Activated B cell treated with CpG ODN at 0.5 μM for 24 hours (primary cell): ENCODE data around the gene STH. TPM values are rescaled to one million over a fixed set of nuclear protein-coding genes. Genes with fewer than 3 reads are reported as not detected.

Source experiments
- ATAC-seq: fragments of 200-7000 bp; cut with Tn5 transposase; one replicate; pipeline ENCODE4 v1.10.0; 2021; ENCODE audit warnings: low read depth, mild to moderate bottlenecking, moderate library complexity
- CTCF ChIA-PET: fragments of 350-600 bp; sonication (Branson Sonifier 250); formaldehyde crosslinking; loops from one replicate; lab custom pipeline; 2021; ENCODE audit warnings: antibody characterized with exemption; lab: Charles Lee
- POLR2A ChIA-PET: fragments of 350-600 bp; sonication (Branson Sonifier 250); formaldehyde crosslinking; loops from one replicate; lab custom pipeline; 2021; ENCODE audit warnings: antibody characterized with exemption; lab: Charles Lee
- DNase-seq: peaks from one replicate; pipeline ENCODE4 v3.0.0; 2022
- H3K27ac Mint-ChIP-seq: one replicate; pipeline ENCODE4 v1.8.0; 2020; ENCODE audit warnings: mixed read lengths
- H3K27me3 Mint-ChIP-seq: one replicate; pipeline ENCODE4 v1.8.0; 2021; ENCODE audit warnings: mixed read lengths
- H3K36me3 Mint-ChIP-seq: one replicate; pipeline ENCODE4 v1.8.0; 2021; ENCODE audit warnings: low read depth, mixed read lengths
- H3K4me1 Mint-ChIP-seq: one replicate; pipeline ENCODE4 v1.8.0; 2021; ENCODE audit warnings: mixed read lengths
- H3K4me3 Mint-ChIP-seq: one replicate; pipeline ENCODE4 v1.8.0; 2020; ENCODE audit warnings: mild to moderate bottlenecking, mixed read lengths
- H3K9me3 Mint-ChIP-seq: one replicate; pipeline ENCODE4 v1.8.0; 2020; ENCODE audit warnings: mixed read lengths
- intact Hi-C: fragments of 100-400 bp; cut with micrococcal nuclease; formaldehyde crosslinking; loops from one replicate; pipeline ENCODE4 v1.15.1; 2024
- total RNA-seq: library from RNA; stranded (reverse); gene quantifications from 2 replicates; pipeline ENCODE4 v1.2.3, GENCODE V29; 2022
- TF ChIP-seq, protein P1 (sequence below): fragments of 200-600 bp; IDR thresholded peaks from one replicate; pipeline ENCODE4 v1.8.0; 2022; ENCODE audit warnings: antibody characterized with exemption, mild to moderate bottlenecking

STH gene
- total RNA-seq, 1 donor from 2014 or later = not detected

- POLR2A ChIA-PET = interaction anchor here (2.3 kb wide), 1 partner anchor 8 kb away, joined by 12 read pairs; no protein-coding TSS in a partner anchor
- CTCF ChIA-PET = interaction anchor here (0.9 to 2.1 kb wide), 2 partner anchors 10 to 16 kb away, joined by 3 to 14 read pairs; no protein-coding TSS in a partner anchor
- Mint-ChIP-seq H3K27ac (peak overlapping the region; percentile 86), H3K4me3 (no peak overlapping the region), H3K4me1 (peaks cover 62% of the 10 kb centered on the region), H3K27me3 (no peaks in the 10 kb centered on the region), H3K9me3 (peaks cover 2% of the 10 kb centered on the region), H3K36me3 (peaks cover 46% of the 10 kb centered on the region)
- ATAC-seq = no peak
- TF ChIP-seq, protein P1, sequence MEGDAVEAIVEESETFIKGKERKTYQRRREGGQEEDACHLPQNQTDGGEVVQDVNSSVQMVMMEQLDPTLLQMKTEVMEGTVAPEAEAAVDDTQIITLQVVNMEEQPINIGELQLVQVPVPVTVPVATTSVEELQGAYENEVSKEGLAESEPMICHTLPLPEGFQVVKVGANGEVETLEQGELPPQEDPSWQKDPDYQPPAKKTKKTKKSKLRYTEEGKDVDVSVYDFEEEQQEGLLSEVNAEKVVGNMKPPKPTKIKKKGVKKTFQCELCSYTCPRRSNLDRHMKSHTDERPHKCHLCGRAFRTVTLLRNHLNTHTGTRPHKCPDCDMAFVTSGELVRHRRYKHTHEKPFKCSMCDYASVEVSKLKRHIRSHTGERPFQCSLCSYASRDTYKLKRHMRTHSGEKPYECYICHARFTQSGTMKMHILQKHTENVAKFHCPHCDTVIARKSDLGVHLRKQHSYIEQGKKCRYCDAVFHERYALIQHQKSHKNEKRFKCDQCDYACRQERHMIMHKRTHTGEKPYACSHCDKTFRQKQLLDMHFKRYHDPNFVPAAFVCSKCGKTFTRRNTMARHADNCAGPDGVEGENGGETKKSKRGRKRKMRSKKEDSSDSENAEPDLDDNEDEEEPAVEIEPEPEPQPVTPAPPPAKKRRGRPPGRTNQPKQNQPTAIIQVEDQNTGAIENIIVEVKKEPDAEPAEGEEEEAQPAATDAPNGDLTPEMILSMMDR = no peak
- intact Hi-C loops = no loop called here
- DNase-seq = no peak
Observed at GRCh38 chr17:46028374-46028773, 29.3 kb downstream of the STH start.

DNA sequence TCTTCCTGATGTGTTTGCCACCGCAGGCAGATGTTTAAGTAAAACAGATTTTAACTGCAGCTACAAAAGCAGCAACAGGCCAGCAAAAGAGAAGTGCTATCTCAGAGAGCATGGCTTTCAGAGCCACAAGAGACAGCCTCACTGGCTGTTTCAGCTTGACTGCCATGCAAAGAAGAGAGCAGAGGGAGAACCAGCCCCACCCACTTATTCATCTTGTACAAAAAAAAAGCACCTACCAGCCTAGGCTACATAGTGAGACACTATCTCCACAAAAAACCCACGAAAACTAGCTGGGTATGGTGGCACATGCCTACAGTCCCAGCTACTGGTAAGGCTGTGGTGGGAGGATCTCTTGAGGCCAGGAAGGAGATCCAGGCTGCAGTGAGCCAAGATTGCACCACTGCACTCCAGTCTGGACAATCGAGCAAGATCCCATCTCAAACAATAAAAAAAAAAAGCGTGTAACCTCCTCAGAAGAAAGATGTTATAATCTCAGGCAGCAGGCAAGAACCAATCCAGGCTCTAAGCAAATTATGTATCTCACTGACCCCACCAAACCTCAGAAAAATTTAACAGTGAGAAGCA, 30.0 kb downstream of the STH start:
- CTCF ChIA-PET = interaction anchor here (2.1 kb wide), 1 partner anchor 15 kb away, joined by 14 read pairs; no protein-coding TSS in a partner anchor
- no peak for DNase-seq
- Mint-ChIP-seq H3K4me1 (peaks cover 56% of the 10 kb centered on the region), H3K27ac (peak overlapping the region; percentile 86), H3K4me3 (no peak overlapping the region), H3K27me3 (no peaks in the 10 kb centered on the region), H3K9me3 (peaks cover 2% of the 10 kb centered on the region), H3K36me3 (peaks cover 51% of the 10 kb centered on the region)
- TF ChIP-seq, protein P1 = no peak
- POLR2A ChIA-PET = interaction anchor here (0.5 to 2.3 kb wide), 3 partner anchors 9 to 238 kb away, joined by 3 to 12 read pairs (median 8); no protein-coding TSS in a partner anchor
- peak; percentile 84 for ATAC-seq
- intact Hi-C loops = loop anchor here (1.0 kb wide), 1 partner anchor 9 kb away; no protein-coding TSS in a partner anchor

- H3K27ac Mint-ChIP-seq = peak overlapping the region; percentile 86
Observed at GRCh38 chr17:46029627-46030026, 30.6 kb downstream of the STH start.

DNA sequence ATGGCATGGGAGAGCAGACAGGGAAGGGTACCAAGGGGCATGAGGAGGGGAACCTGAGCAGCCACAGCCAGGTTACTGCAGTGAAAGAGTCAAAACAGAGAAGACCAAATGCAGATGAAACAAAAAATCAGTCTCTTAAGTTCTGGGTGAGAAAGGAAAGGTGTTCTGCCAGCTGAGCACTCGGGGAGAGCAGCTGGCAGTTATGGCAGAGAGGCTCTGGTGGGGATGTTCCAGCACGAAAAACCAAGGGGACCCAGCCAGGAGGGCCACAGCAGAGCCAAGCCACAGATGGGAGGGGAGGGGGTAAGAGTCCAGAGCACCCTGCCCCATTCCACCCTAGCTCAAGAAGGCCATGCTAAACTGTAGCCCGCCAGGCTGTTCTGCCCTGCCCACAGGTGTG, 31.7 kb downstream of the STH start:
- Mint-ChIP-seq H3K36me3 (peaks cover 68% of the 10 kb centered on the region), H3K4me3 (no peak overlapping the region), H3K27ac (peak overlapping the region; percentile 25), H3K4me1 (peaks cover 48% of the 10 kb centered on the region), H3K27me3 (no peaks in the 10 kb centered on the region), H3K9me3 (peaks cover 2% of the 10 kb centered on the region)
- POLR2A ChIA-PET = no interaction called here
- CTCF ChIA-PET = interaction anchor here (1.0 kb wide), 1 partner anchor 13 kb away, joined by 3 read pairs; no protein-coding TSS in a partner anchor
- DNase-seq (no peak), ATAC-seq (no peak)
- intact Hi-C loops = no loop called here
- TF ChIP-seq, protein P1 = no peak

More at GRCh38 chr17:46029627-46030026, 30.6 kb downstream of the STH start:
- POLR2A ChIA-PET = interaction anchor here (0.5 to 2.3 kb wide), 4 partner anchors 10 to 237 kb away, joined by 3 to 12 read pairs (median 6); no protein-coding TSS in a partner anchor
- intact Hi-C loops = loop anchor here (1.0 kb wide), 1 partner anchor 9 kb away; no protein-coding TSS in a partner anchor
- TF ChIP-seq, protein P1 = no peak
- no peak overlapping the region for H3K4me3 Mint-ChIP-seq
- peaks cover 57% of the 10 kb centered on the region for H3K36me3 Mint-ChIP-seq
- ATAC-seq (no peak), DNase-seq (no peak)
- H3K4me1 Mint-ChIP-seq = peaks cover 53% of the 10 kb centered on the region
- CTCF ChIA-PET = interaction anchor here (2.1 kb wide), 1 partner anchor 15 kb away, joined by 14 read pairs; no protein-coding TSS in a partner anchor
- H3K9me3 Mint-ChIP-seq = peaks cover 2% of the 10 kb centered on the region
- H3K27me3 Mint-ChIP-seq = no peaks in the 10 kb centered on the region

GRCh38 chr17:46031440-46031839, 32.4 kb downstream of the STH start:
- POLR2A ChIA-PET = interaction anchor here (0.9 kb wide), 1 partner anchor 11 kb away, joined by 3 read pairs; no protein-coding TSS in a partner anchor
- intact Hi-C loops = no loop called here
- CTCF ChIA-PET = interaction anchor here (1.0 kb wide), 1 partner anchor 13 kb away, joined by 3 read pairs; no protein-coding TSS in a partner anchor
- TF ChIP-seq, protein P1 = no peak
- Mint-ChIP-seq H3K27ac (no peak overlapping the region), H3K9me3 (peaks cover 2% of the 10 kb centered on the region), H3K36me3 (peaks cover 73% of the 10 kb centered on the region), H3K4me1 (peaks cover 41% of the 10 kb centered on the region), H3K4me3 (no peak overlapping the region), H3K27me3 (no peaks in the 10 kb centered on the region)
- no peak for ATAC-seq
- no peak for DNase-seq
